GM19193 (cell line): ENCODE measurements around the gene DNM1.

Source experiments
- POLR2A ChIP-seq: IDR thresholded peaks from 4 replicates; pipeline ENCODE4 v1.6.1; 2011; ENCODE audit not compliant: insufficient read depth, insufficient read length; ENCODE audit errors: extremely low read depth

Gene DNM1

DNA sequence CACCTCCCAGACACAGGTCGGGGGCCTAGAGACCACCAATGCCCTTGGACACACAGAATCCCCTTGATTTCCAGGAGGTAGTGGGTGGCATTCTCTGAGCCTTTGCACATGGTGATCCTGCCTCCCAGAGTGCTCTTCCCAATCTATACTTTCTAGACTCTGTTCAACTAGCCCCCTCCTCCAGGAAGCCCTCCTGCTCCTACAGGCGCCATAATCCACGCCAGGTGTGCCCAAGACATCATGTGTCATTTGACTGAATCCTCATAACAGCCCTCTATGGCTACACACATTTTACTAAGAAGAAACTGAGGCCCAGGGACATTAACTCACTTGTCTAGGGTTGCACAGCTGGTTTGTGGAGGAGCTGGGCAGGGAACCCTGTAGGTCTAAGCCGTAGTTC, 36.0 kb upstream of the DNM1 start:
- TF ChIP-seq POLR2A: no peak

DNA sequence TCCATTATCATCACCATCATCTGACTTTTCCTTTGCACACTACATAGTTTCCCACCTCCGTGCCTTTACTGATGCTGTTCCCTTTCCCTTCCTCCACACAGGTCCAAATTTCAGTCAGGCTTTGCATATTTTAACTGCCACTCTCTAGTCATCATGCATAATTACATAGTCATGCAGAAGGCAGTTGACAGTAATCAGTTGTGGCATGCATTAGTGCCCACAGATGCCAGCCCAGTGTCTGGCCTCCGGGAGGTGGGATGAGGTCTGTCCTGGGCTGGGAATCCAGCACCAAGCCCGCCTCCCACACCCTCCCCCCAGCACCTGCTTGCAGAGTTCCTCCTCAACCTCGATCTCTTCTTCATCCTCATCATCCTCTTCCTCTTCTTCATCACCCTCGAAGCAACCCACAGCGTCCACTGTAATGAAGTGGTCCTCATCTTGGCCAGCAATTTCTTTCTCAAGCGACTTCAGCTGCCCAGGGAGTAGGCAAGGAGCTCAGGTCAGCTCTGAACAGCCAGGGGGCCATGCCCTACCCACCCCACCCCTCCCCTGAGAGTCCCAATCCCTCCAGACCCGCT, 34.4 kb upstream of the DNM1 start:
- TF ChIP-seq POLR2A: no peak

DNA sequence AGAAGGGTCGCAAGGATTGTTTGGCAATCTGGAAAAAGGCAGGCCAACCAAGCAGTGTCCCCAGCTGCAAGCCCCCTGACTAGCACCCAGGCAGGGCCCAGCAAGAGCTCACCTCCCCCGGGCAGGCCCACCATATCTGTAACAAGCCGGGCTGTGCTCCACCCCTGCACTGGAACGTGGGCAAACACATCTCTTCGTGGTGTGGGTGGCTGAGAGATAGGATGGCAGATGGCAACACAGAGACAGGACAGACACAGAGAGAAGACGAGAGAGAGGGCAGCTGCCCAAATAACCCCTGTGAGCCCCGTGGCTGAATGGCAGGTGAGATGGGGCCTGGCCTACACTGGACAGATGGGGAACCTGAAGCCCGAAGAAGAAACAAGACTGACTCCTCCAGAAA, 33.7 kb upstream of the DNM1 start:
- TF ChIP-seq POLR2A: no peak

DNA sequence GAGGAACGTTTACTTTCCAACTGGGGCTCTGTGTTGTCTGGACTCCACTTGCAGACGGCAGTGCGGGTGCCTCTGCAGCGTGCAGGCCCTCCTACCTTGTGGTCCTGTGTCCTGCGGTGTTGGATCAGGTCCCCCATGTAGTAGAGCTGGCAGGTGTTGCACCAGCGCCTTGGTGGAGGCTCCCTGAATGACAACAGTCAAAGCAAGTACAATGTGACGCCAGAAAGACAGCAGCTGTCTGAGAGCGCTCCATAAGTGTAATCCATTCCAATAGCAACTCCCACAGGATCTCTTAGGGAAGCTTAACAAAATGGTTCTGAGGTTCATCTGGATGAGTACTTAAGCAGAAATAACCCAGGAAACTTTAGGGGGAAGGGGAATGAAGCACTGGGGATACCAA, 33.3 kb upstream of the DNM1 start:
- no peak for TF ChIP-seq POLR2A

DNA sequence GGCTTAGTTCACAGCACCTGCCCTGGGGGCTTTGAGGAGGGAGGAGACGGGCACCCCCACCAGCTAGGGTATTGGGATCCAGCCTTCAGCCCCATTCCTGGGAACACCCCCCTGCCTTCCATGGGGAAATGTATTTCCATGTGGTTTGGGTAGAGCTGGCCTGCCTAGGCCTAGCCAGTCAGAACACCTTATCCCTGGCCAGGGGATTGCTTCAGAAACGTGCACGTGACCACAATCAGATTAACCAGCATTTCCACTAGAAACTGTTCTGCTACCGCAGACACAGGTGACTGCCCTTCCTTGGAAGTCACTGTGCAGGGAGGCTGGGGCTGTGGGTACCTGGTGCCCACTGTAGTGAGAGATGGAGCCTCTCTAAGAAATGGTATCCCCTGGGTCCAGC, 29.1 kb upstream of the DNM1 start:
- TF ChIP-seq POLR2A: no peak

DNA sequence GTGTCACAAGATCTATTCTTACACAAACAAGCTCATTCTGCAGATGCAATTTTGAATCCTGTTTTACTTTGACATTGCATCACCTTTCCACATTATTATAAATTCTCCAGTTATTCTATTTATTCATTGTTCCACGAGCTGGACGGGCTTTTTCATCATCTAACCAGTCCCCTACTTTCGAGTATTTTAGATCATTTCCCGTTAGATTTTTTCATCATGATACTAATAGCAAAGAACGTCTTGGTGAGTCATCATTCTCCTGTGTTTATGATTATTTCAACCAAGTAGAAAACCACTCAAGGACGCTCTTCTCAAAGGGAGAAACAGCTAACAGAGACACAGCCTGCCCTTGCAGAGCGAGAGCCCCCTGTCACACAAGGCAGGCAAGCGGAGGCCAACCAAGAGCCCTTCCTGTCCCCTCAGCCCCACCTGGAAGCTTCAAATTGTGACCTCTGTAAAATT, 28.0 kb upstream of the DNM1 start:
- TF ChIP-seq POLR2A: no peak

DNA sequence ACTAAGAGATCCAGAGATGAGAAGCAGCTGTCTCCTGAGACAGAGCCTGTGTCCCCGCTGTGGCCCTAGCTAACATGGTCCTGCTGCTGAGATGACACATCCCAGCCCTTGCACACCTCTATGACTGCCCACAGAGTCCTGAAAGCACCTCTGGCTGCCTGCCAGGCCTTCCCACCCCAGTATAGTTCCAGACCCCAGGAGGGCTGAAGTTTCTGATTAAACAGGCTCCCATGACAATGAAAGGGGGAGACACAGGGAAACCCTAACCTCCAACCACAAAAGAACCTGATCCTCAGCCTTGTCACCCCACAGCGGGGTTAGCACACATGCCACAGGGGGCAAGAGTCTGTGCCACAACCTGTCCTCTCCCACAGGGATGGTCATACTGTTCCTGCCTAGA, 27.5 kb upstream of the DNM1 start:
- TF ChIP-seq POLR2A: no peak

DNA sequence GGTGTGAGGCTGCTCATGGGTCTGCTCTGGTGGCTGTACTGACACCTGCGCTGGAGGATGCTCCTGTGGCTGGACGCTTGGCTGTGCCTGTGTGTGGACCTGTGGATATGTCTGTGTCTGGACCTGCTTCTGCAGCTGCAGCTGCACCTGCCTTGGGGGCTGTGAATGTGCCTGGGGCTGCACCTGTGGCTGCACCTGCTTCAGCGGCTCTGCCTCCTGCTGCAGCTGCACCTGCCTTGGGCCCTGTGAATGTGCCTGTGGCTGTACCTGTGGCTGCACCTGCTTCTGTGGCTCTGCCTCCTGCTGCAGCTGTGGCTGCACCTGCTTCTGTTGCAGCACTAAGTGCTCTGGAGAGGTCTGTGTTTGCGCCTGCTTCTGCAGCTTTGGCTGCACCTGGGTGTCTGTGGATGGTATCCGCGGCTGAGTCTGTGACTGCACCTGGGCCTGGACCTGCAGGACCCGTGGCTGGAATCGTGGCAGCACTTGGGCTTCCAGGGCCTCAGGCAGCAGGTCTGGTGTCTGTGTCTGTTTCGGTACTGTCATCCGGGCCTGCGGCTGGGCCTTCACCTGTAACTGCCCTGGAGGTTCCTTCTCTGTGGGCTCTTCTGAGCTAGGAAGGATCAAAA, 24.3 kb upstream of the DNM1 start:
- TF ChIP-seq POLR2A: no peak

DNA sequence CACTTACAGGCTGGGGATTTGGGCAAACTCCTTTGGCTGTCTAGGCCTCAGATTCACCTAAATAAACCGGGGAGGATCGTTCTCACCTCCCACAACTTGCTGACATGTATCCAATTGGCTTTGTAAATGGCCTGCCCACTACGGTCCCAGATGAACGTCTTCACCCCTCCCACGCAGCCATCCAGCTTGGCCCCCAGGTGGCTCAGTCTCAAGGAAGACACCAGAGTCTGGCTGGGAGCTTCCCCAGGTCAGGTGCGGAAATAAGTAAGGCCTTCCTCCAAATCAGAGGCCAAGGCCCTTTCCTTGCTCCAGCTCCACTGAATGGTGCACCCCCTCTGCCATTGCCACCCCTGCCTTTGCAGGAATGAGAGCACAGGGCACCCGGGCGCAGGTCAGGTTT, 23.2 kb upstream of the DNM1 start:
- TF ChIP-seq POLR2A: no peak

DNA sequence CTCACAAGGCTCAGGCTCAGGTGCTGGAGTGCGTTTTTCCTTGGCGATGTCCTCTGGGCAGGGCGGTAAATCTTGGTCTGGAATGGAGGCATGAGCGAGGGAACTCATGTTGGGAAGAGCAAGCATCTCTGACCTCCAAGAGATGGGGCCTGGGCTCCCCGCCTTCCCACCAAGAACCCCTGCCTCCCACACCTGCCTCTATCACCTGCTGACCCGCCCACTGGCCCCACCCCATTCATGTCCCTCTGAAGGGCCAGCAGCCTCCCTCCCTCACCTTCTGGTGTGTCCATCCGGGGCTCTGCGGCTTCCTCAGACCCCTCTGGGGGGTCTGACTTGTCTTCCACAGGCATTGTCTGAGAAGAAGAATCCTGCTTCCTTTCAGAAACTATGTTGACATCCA, 22.7 kb upstream of the DNM1 start:
- no peak for TF ChIP-seq POLR2A

DNA sequence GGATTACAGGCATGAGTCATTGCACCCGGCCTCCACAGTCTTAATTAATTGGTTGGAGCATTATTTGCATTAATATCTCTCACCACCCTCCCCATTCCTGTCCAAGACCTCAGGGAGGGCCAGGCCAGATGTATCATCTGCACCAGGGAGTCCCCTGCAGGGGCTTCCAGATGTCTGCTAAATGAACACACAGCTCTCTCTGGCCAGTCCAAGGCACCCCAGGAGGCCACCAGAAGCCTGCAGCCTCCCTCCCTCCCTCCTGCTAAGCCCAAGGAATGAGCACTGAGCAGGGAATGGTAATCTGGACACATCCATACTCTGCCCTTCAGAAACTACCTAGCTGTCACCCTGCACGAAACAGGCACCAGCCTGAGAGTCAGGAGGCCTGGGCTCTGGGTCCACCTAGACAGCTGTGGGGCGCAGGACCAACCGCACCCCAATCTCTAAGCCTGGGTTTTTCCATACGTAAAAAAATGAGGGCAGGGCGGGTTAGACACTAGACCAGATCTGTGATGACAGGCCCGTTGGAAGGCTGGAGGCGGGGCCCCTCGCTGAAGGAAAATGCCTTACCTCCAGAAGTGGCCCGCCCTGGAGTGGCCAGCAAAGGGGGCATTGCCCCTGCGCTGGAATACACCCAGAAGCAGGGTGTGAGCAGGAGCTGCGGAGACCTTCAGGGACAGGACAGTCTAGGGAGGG, 20.1 kb upstream of the DNM1 start:
- no peak for TF ChIP-seq POLR2A

DNA sequence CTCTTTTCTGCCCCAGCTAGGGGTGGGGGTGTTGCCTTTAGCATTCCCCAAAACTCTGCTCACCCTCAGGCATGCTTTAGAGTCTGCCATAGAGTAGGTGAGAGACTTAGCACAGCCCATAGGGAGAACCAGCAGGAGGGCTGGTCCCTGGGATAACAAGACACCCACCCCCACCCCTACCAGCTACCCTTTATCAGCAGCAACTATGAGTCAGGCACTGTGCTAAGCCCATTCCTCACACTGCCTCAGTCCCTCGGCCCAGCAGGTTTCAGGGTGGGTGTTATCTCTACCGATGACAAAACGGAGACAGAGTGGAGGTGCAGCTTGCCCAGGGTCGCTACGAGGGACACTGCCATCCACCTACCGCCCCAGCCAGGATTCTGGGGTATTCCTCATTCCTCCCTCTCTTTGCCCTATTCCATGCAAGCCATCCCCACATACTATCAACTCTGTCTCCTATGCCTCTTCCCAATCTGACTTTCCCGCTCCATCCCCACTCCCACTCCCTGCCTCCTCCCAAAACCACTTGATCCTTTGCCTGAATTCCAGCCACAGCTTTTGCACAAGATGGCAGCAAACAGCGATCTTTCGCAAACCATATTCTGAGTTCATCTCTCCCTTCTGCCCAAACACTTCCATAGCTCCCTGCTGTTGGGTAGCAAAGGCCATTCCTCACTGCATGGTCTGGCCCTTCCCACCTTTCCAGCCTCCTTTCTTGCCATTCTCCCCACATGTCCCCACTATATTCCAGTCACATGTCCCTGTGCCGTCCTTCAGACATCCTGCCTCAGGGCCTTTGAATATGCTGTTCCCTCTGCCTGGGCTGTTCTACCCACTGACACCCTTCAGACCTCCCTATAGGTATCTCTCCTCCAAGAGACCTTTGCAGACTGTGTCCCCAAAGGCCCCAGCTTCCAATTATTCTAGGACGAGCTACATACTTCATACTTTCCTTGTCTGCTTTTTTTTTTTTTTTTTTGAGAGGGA, 16.9 kb upstream of the DNM1 start:
- TF ChIP-seq POLR2A: no peak

DNA sequence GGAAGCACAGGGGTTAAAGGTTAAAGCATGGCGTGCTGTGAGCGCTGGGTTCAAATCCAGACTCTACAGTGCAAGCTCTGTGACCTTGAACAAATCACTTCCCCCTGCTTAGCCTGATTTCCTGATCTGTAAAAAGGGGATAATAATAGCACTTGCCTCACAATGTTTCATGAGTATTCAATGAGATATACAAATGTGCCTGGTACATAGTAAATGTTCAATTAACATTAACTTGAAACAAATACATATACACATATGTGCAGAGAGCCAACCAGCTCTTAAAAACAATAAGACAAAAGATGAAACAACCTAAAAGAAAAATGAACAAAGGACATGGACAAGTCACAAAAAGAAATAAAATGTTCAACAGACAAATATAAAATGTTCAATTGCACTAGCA, 15.8 kb upstream of the DNM1 start:
- TF ChIP-seq POLR2A: no peak

DNA sequence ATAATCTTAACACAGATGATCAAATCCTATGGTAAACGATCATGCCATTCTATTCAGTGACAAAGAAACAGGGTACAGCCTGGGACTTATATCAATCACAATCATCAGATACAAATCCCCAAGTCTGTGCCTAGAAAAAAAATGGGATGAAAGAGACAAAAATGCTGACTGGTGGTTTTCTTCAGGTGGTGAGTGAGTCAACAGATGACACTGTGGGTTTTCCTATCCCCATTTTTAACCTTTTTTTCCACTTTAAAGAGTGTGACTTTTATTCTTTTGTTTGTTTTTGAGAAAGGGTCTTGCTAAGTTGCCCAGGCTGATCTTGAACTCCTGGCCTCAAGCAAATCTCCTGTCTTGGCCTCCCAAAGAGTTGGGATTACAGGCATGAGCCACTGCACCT, 15.0 kb upstream of the DNM1 start:
- no peak for TF ChIP-seq POLR2A

DNA sequence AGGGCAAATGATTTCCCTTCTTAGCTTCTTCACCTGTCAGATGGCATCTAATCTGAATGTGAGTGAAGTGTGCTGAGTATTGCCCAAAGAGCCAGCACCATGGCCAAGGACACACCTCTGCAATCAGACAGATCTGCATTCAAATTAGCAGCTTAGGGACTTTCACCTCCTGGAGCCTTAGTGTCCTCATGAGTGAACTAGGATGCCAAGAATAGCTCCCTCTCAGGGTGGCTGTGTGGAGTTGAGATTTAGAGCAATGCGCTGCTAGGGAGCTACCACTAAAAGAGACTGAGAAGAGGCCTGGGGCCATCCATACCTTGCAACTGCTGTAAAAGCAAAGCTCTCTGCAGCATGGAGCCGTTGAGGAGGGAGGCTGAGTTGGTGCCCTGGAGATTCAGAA, 13.2 kb upstream of the DNM1 start:
- no peak for TF ChIP-seq POLR2A
